ENCODE data around the gene RGS14.
"Not testable (repeated sequence)": the region's sequence is repeated elsewhere in the genome, so short reads cannot be mapped to it uniquely, and the experiment has no call there.

RGS14 gene

DNA sequence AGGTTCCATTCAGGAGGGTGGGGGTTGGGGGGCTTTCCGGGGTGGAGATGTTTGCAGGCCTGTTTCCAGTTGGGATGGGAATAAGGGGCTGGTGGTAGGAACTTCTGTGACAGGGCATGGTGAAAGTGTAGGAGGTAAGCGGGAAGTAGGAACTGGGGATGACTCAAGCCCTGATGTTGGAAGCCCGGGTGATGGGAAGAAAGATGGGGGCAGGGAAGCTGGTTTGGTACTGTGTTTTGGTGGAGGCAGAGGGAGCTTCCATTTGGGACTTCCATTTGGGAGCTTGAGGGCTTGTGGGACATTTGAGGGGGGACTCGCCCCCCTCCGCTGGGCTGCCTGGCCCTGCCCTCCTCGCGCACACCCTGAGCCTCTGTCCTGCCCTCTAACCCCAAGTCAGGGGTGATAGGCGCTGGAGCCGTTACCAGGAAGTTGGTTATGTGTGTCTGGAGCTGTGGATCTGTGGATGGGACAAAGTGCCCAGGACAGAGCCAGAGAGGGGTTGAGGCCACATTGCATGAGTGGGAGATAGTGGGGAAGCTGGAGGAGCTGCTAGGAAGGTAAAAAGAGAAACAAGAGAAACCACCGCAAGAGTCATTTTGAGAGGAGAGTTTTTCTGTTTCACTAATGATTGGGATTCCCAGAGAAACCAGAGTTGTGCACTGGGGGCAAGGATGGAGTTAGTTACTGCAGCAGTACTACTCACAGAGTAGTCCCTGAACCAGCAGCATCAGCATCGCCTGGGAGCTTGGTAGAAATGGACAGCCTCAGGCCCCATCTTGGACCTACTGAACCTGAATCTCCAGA lies 6.6 kb downstream of the RGS14 start:
- DNase-seq (ENCODE audit: low read depth, low spot score), result no peak

DNA sequence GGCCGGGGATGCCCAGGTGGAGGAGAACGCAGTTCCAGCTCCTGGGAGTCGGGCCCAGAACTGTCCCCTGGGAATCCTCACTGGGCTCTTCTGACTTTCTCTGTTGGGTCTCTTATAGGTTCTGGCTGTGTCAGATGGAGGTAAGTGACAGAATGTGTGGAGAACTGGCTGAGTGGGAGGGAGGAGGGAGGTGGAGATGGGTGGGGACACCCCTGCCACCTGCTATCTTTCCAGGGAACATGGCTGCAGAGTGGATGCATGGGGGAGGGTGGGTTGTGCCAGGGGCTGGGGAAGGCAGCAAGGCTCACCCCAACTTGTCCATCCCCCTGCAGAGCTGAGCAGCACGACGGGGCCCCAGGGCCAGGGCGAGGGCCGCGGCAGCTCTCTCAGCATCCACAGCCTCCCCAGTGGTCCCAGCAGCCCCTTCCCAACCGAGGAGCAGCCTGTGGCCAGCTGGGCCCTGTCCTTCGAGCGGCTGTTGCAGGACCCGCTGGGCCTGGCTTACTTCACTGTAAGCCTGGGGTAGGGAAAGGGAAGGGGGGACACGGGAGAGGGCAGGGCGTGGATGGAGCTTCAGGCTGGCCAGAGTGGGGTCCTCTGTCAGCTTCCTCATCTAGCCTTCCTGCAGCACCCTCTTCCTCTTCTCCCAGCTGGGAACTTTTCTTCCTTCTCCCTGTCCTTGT lies 8.3 kb downstream of the RGS14 start:
- DNase-seq (ENCODE audit: low read depth, low spot score), result no peak

- no peak for DNase-seq (ENCODE audit: low read depth, low spot score)
Measured at GRCh38 chr5:177366528-177367322, 9.0 kb downstream of the RGS14 start.

- no peak for DNase-seq (ENCODE audit: low read depth, low spot score)
Measured at GRCh38 chr5:177367323-177367848, 9.7 kb downstream of the RGS14 start.

DNA sequence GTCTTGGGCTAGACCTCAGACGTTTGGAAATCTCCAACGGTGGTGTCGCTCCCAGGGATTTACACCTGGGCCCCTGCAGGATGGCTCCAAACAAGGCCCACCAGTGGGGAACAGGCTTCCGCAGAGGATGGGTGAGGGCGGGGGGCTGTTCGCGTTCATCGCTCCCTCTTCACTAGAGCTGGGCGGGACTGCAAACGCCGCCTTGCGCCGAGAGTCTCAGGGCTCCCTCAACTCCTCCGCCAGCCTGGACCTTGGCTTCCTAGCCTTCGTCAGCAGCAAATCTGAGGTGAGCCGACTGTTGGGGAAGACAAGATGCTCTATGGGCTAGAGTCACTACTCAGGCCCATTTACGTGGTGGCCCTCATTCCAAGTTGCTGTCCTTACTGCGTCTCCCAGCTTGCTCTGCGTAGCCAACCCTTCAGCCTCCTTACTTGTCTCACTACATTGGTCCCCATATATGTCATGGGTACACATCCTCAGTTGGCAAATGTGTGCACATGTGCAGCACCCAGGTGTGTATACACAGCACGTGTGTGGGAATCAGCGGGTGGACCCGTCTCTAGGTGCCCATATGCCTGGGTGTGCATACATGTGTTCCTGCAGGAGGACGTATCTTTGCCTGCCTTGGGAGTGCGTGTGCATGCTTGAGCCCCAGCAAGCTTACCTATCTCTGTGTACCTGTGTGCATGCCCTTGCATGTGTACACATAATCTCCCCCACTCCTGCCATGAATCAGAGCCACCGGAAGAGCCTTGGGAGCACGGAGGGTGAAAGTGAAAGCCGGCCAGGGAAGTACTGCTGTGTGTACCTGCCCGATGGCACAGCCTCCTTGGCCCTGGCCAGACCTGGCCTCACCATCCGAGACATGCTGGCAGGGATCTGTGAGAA lies 10.5 kb downstream of the RGS14 start:
- DNase-seq (ENCODE audit: low read depth, low spot score), result no peak

GRCh38 chr5:177368869-177369644 lies 11.3 kb downstream of the RGS14 start:
- no peak for DNase-seq (ENCODE audit: low read depth, low spot score)

DNA sequence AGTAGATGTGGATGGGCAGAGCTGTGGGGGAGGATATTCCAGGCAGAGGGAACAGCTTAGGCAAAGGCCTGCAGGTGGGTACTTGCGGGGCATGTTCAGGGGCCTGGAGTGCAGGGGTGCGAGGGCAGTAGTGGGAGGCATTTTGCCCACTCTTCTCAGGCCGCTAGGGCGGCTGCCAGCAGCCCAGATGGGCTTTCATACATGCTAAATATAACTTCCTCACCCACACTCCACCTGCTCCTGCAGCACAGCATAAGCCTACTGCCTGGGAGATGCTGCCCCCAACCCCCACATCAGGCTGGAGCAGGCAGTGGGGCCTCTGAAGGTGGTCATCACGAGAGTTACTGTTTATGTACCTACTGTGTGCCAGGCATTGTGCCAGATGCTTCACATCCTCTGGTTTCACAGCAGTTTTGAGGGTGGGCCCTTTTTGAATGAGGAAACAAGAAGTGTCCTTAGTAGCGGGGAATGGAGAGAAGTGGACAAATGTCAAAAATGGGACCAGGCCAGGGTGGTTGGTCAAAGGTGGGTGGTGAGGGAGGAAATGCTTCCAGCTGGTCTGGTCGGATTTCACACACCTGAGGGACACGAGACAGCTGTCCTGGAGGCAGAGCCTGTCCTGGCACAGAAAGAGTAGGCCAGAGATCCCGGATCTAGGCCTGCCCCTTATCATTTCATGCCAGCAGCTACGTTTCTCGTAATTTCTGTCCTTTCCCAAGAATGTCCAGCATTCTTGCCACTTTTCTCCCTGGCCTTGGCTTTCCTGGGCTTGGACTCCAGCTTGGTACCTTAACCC lies 12.1 kb downstream of the RGS14 start:
- no peak for DNase-seq (ENCODE audit: low read depth, low spot score)

DNA sequence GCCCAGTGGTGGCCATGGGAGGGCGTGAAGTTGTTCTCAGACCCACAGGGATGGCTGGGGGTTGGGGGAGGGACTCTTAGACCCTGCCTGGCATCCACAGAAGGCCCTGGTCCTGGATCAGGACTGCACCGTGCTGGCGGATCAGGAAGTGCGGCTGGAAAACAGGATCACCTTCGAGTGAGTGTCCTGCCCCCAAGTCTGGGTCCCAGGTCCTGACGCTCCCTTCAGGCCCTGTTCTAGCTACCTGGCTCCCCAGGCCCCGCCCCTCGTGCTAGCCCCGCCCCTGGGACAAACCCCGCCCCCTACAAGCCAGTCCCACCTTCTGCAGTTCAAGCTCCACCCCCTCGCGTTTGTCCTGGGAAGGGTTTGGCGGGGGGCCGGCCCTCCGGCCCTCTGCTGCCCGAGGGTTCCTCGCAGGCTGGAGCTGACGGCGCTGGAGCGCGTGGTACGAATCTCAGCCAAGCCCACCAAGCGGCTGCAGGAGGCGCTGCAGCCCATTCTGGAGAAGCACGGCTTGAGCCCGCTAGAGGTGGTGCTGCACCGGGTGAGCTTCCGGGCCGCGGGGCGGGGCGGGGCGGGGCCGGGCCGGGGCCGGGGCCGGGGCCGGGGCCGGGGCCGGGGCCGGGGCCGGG lies 12.9 kb downstream of the RGS14 start:
- peak; percentile 93 for DNase-seq (ENCODE audit: low read depth, low spot score)

- DNase-seq (ENCODE audit: low read depth, low spot score), result no peak
Measured at GRCh38 chr5:177371120-177372033, 13.7 kb downstream of the RGS14 start.

- no peak for DNase-seq (ENCODE audit: low read depth, low spot score)
Measured at GRCh38 chr5:177372034-177372896, 14.5 kb downstream of the RGS14 start.

DNA sequence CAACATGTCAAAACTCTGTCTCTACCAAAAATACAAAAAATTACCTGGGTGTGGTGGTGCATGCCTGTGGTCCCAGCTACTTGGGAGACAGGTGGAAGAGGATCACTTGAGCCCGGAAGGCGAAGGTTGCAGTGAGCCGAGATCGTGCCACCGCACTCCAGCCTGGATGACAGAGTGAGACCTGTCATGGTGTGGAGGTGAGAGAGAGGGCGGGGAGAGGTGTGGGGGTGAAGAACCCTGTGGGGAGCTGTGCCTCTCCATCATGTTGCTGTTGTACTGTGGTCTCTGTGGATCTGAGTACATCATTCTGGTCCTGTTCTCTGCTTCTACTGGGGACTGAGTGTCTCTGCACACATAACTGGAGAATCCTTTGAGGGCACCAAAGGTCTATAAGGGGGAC lies 15.2 kb downstream of the RGS14 start:
- no peak for DNase-seq (ENCODE audit: low read depth, low spot score)

DNA sequence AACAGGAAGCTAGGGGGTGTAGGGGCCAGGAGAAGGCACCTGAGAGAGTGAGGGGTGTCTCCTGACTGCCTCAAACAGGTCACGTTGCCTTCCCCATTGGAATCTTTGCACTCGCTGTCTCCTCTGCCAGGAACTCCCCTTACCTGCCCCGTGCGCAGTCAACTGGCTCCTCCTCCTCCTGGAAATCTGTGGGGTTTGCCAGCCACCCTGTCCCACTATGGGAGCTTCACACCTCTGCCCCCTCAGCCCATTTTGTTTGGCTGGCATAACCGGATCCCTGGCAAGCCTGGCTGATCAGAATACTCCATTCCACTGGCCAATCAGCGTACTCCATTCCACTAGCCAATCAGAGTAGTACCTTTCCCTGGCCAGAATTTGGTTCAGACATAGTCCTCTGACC lies 16.1 kb downstream of the RGS14 start:
- no peak for DNase-seq (ENCODE audit: low read depth, low spot score)

- no peak for DNase-seq (ENCODE audit: low read depth, low spot score)
Measured at GRCh38 chr5:177374211-177374610, 16.5 kb downstream of the RGS14 start.

GRCh38 chr5:177375516-177375915 lies 17.8 kb downstream of the RGS14 start:
- DNase-seq (ENCODE audit: low read depth, low spot score), result not testable (repeated sequence)

- no peak for DNase-seq (ENCODE audit: low read depth, low spot score)
Measured at GRCh38 chr5:177376107-177376506, 18.4 kb downstream of the RGS14 start.

GRCh38 chr5:177377851-177378776 lies 20.4 kb downstream of the RGS14 start:
- no peak for DNase-seq (ENCODE audit: low read depth, low spot score)

Data from iPS DF 19.7 (cell line).